Cardiac fibroblast (primary cell): ENCODE results near the gene HDAC9.

Experiments
- DNase-seq, 2 donors: peaks; one replicate each; pipeline versions ENCODE4 v3.0.0 to v3.0.0-alpha.2; 2010; ENCODE audit warnings: low read depth in 2 of 2
- H3K4me3 ChIP-seq, 2 donors: replicated peaks in 1 of 2; 1 replicate in 1 of 2; 2 replicates in 1 of 2; pipeline ENCODE4 v1.5.1; 2011; ENCODE audit warnings: low read depth in 2 of 2, low read length in 2 of 2, mild to moderate bottlenecking in 2 of 2, moderate library complexity in 1 of 2
- TF ChIP-seq, protein P1 (sequence below): IDR thresholded peaks from one replicate; pipeline ENCODE4 v1.5.1; 2011; ENCODE audit warnings: low read depth, mild to moderate bottlenecking, low read length, inconsistent platforms

The HDAC9 gene

DNA sequence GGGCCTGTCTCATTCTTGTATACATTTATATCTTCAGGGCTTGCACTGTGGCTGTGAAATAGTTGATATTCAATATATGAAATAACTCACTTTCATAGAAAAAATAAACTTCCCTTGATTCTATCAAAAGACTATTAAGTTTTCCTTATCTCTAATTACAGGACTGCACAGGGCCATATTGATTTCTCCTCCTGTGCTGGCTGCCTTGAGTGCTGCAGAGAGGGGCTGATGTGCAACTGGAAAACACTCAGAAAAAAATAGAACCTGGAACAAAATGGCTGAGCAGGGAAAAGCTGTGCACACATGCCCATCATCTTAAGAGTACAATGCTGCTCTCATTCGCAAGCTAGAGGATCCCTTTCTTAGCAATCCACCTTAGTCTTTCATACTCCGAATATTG, 5.9 kb upstream of the HDAC9 start:
- H3K4me3 ChIP-seq, result no peak overlapping the region

DNA sequence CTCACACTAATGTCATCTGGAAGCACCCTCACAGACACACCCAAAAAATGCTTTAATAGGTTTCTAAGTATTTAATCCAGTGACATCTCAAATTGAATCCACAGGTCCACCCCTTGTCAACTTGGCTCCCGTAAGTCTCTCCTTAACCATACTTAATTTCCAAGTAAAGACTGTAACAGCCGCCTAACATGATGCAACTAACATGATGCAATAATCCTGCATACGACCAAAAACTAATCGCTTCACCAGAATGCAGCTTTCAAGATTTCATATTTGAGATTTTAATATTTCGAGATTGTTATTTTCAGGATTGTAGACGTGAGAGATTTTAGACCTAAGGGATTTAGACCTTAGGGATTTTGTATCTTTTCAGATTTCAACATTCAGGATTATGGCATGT, 3.7 kb upstream of the HDAC9 start:
- DNase-seq, result no peak
- TF ChIP-seq, protein P1, sequence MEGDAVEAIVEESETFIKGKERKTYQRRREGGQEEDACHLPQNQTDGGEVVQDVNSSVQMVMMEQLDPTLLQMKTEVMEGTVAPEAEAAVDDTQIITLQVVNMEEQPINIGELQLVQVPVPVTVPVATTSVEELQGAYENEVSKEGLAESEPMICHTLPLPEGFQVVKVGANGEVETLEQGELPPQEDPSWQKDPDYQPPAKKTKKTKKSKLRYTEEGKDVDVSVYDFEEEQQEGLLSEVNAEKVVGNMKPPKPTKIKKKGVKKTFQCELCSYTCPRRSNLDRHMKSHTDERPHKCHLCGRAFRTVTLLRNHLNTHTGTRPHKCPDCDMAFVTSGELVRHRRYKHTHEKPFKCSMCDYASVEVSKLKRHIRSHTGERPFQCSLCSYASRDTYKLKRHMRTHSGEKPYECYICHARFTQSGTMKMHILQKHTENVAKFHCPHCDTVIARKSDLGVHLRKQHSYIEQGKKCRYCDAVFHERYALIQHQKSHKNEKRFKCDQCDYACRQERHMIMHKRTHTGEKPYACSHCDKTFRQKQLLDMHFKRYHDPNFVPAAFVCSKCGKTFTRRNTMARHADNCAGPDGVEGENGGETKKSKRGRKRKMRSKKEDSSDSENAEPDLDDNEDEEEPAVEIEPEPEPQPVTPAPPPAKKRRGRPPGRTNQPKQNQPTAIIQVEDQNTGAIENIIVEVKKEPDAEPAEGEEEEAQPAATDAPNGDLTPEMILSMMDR, result no peak
- no peak overlapping the region for H3K4me3 ChIP-seq

More for the DNA sequence above, 5.9 kb upstream of the HDAC9 start:
- DNase-seq, result no peak
- TF ChIP-seq, protein P1, result no peak

DNA sequence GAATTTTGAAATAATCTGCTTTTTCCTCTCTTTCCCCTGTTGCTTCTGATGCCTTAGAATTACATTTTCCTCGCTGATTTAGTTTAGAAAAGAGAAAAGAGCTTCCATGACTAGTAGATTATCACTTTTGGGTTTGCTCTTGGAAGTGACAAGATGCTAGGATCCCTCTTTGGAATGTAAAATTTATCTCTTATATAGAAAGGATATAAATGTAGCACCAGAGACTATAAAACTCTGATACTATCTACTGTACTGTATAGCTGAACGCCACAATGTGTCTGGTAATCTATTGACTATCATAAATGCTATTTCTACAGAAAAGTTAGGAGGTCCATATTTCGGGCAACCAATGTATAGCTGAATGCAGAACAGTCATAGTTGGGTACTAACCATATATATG, 1.1 kb upstream of the HDAC9 start:
- no peak for DNase-seq
- TF ChIP-seq, protein P1, result no peak
- H3K4me3 ChIP-seq, result no peak overlapping the region

DNA sequence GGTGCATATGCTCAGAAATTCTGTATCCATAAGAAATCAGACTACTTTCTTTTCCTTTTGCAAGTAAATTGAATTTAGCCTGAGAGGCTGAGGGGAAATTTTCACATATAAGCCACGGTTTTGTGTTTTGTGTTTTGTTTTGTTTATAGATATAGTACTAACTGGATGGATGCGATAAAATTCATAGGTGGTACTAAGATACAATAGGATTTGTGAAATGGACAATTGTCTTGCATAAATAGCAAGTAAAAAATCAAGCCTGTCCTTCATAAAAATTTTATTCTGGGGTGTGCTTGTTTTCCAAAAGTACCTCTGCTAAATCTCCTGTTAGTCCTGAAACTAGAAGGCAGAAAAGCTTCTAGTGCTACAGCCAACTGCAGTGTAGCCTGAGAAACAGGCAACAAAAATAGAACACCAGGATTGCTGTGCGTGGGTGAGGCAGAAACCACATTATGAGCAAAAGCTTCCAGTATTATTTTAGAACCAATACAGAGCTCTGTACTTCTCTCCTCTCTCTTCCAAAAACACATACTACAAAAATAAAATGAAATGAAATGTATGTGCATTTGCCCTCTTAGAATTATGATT, 634 bp upstream of the HDAC9 start:
- peak overlapping the region in 1 of 2 donors; percentile 35 for H3K4me3 ChIP-seq
- TF ChIP-seq, protein P1, result no peak
- peak; percentile 53 to 63 for DNase-seq

DNA sequence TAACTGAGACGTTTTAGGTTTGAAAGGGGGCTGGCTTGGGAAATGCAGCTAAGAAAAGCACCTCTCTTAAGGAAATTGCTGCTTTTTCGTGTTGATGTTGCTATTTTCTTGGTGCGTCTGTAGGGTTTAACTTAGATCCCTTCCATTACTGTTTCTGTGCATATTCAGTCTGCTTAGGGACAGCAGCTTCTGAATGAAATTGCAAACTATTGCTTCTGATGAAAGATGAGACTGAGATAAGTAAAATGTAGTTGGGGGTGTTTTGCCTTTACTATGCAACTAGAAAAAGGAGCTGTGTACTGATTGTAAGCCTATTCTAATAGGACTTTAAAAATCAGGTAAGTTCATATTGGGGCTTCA, 772 bp downstream of the HDAC9 start:
- DNase-seq, result no peak
- peak overlapping the region in 1 of 2 donors; percentile 35 for H3K4me3 ChIP-seq
- TF ChIP-seq, protein P1, result no peak

DNA sequence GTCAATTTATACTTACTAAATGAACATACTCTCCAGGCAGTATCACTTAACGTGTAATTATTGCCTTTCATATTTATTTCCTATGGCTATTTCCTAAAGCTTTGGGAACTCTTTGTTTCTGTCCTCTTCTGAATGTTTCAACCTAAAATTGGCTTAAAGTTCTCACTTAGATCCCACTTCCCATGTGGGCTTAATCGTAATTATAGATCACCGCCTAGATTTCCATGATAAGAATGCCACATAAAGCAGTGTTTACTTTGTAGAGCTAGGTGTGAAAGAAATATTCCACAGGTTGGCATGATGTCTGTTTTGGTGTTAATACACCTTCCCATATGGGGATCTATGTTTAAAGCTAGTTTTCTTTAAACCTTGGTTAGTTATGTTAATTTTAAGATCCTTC, 1.5 kb downstream of the HDAC9 start:
- DNase-seq, result no peak
- no peak overlapping the region for H3K4me3 ChIP-seq
- TF ChIP-seq, protein P1, result no peak

DNA sequence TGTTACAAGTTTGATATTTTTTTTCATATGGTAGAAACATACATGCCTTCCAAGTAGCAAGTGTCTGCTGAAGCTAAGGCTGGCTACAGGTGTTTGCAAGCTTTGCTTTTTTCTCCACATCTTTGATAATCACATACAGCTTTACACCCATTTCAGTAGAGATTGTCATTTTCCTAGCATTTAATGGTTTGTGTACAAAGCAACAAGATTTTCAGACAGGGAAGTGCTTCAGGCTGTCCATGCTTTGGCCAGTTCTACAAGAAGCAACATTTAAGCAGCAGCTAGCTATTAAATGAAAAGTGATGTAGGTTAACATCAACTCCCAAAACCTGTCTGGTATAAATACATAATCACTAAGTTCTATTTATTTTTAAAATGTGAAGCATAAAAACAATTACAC, 2.3 kb downstream of the HDAC9 start:
- DNase-seq, result no peak
- TF ChIP-seq, protein P1, result no peak
- H3K4me3 ChIP-seq, result no peak overlapping the region
